Peyer's patch (tissue), 4 donors: ENCODE results near the gene TSC22D3. TPM values are rescaled to one million over a fixed set of nuclear protein-coding genes. Genes with fewer than 3 reads are reported as not detected.
"Not testable (repeated sequence)": the region's sequence is repeated elsewhere in the genome, so short reads cannot be mapped to it uniquely, and the experiment has no call there.

Source experiments
- DNase-seq, 3 donors: peaks; one replicate each; pipeline ENCODE4 v3.0.0-alpha.2; 2017 to 2019
- H3K27ac ChIP-seq, 4 donors: fragments of 200-600 bp; sonication (generic); one replicate each; pipeline ENCODE4 v1.5.1; 2016 to 2019
- H3K27me3 ChIP-seq, 2 donors: fragments of 200-600 bp; sonication (generic); one replicate each; pipeline ENCODE4 v1.5.1; 2019
- H3K36me3 ChIP-seq, 3 donors: fragments of 200-600 bp; sonication (generic); one replicate each; pipeline ENCODE4 v1.5.1; 2016 to 2019
- H3K4me1 ChIP-seq, 4 donors: fragments of 200-600 bp; sonication (generic); one replicate each; pipeline ENCODE4 v1.5.1; 2016 to 2019
- H3K4me3 ChIP-seq, 4 donors: fragments of 200-600 bp; sonication (generic); 1 replicate in 3 of 4; 2 replicates in 1 of 4; pipeline ENCODE4 v1.5.1; 2016 to 2019; ENCODE audit warnings: mild to moderate bottlenecking in 1 of 4
- H3K9me3 ChIP-seq, 4 donors: fragments of 200-600 bp; sonication (generic); one replicate each; pipeline ENCODE4 v1.5.1; 2016 to 2019; ENCODE audit warnings: mild to moderate bottlenecking in 1 of 4
- POLR2A ChIP-seq, 2 donors: fragments of 450-650 bp; IDR thresholded peaks; one replicate each; pipeline ENCODE4 v1.5.1; 2017; ENCODE audit warnings: antibody characterized with exemption in 2 of 2, mild to moderate bottlenecking in 2 of 2, moderate library complexity in 2 of 2
- total RNA-seq, 4 donors: library from RNA; depleted of rRNA; stranded (reverse); fragments of >200 nt; gene quantifications; one replicate each; pipeline ENCODE4 v1.1.0, GENCODE V29; 2016
- TF ChIP-seq, protein P1 (sequence below), 6 experiments: fragments of 450-650 bp in 4 of 6; fragments of 200-600 bp in 2 of 6; sonication (generic) in 1 of 6; IDR thresholded peaks; one replicate each; pipeline ENCODE4 v1.5.1; 2017 to 2019; ENCODE audit warnings: antibody characterized with exemption in 6 of 6, mild to moderate bottlenecking in 3 of 6, moderate library complexity in 1 of 6

The TSC22D3 gene
- total RNA-seq, 4 donors from 2014 or later, result 185 to 1,146 (median 313) TPM

DNA sequence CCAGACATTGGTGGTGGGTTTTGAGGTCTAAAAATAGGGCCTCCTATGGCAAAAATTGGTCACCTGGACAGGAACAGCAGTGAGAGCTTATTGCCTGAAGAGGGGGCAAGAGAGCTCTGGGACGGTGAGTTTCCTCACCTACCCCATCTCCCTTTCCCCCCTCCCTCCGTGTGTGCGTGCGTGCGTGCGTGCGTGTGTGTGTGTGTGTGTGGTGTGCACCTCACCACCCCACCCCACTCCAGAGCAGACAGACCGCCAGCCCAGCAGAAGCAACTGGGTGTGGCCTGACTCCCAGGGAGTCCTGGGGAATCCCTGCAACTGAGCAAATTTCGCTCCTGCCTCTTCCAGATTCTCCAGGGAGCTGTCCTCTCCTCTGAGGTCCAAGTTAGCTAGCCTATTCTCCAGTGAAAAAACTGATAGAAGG, 102.6 kb downstream of the TSC22D3 start:
- Histone ChIP-seq H3K9me3 (no peaks in the 10 kb centered on the region), H3K27me3 (no peaks in the 10 kb centered on the region), H3K36me3 (no peaks in the 10 kb centered on the region), H3K27ac (peak overlapping the region; percentile 90 to 98 (median 92)), H3K4me1 (peaks cover 0 to 16% (median 2%) of the 10 kb centered on the region in 4 donors), H3K4me3 (peak overlapping the region in 1 of 4 donors; percentile 2)
- peak; percentile 81 to 94 (median 86) for DNase-seq
- TF ChIP-seq, protein P1, sequence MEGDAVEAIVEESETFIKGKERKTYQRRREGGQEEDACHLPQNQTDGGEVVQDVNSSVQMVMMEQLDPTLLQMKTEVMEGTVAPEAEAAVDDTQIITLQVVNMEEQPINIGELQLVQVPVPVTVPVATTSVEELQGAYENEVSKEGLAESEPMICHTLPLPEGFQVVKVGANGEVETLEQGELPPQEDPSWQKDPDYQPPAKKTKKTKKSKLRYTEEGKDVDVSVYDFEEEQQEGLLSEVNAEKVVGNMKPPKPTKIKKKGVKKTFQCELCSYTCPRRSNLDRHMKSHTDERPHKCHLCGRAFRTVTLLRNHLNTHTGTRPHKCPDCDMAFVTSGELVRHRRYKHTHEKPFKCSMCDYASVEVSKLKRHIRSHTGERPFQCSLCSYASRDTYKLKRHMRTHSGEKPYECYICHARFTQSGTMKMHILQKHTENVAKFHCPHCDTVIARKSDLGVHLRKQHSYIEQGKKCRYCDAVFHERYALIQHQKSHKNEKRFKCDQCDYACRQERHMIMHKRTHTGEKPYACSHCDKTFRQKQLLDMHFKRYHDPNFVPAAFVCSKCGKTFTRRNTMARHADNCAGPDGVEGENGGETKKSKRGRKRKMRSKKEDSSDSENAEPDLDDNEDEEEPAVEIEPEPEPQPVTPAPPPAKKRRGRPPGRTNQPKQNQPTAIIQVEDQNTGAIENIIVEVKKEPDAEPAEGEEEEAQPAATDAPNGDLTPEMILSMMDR (IDR thresholded peaks at IDR 0.05), result peak; percentile 51 to 84 (median 74)
- TF ChIP-seq POLR2A (IDR thresholded peaks at IDR 0.05), result peak in 1 of 2 donors; percentile 47

- DNase-seq, H3K9me3 ChIP-seq, H3K4me1 ChIP-seq, H3K27ac ChIP-seq, H3K27me3 ChIP-seq, H3K4me3 ChIP-seq, H3K36me3 ChIP-seq: not testable (repeated sequence)
Observed at GRCh38 chrX:107671256-107671655, 104.3 kb downstream of the TSC22D3 start.

GRCh38 chrX:107669885-107670628, 105.5 kb downstream of the TSC22D3 start:
- H3K4me3 ChIP-seq, result no peak overlapping the region

GRCh38 chrX:107669261-107669660, 106.3 kb downstream of the TSC22D3 start:
- TF ChIP-seq, protein P1 (IDR thresholded peaks at IDR 0.05), result no peak
- TF ChIP-seq POLR2A (IDR thresholded peaks at IDR 0.05), result no peak
- no peaks in the 10 kb centered on the region for H3K36me3 ChIP-seq
- no peak overlapping the region for H3K27ac ChIP-seq
- DNase-seq, result no peak
- H3K4me3 ChIP-seq, result no peak overlapping the region
- peaks cover 0 to 8% (median 0%) of the 10 kb centered on the region in 4 donors for H3K4me1 ChIP-seq
- H3K9me3 ChIP-seq, result no peaks in the 10 kb centered on the region
- H3K27me3 ChIP-seq, result no peaks in the 10 kb centered on the region

More at GRCh38 chrX:107669885-107670628, 105.5 kb downstream of the TSC22D3 start:
- H3K9me3 ChIP-seq, result no peaks in the 10 kb centered on the region
- no peak for DNase-seq
- no peak overlapping the region for H3K27ac ChIP-seq
- TF ChIP-seq, protein P1 (IDR thresholded peaks at IDR 0.05), result no peak
- TF ChIP-seq POLR2A (IDR thresholded peaks at IDR 0.05), result no peak
- H3K27me3 ChIP-seq, result no peaks in the 10 kb centered on the region
- no peaks in the 10 kb centered on the region for H3K36me3 ChIP-seq
- peaks cover 0 to 8% (median 0%) of the 10 kb centered on the region in 4 donors for H3K4me1 ChIP-seq

- H3K4me1 ChIP-seq, DNase-seq, H3K9me3 ChIP-seq, H3K36me3 ChIP-seq, H3K27ac ChIP-seq, H3K27me3 ChIP-seq, H3K4me3 ChIP-seq: not testable (repeated sequence)
Observed at GRCh38 chrX:107668710-107669109, 106.9 kb downstream of the TSC22D3 start.

DNA sequence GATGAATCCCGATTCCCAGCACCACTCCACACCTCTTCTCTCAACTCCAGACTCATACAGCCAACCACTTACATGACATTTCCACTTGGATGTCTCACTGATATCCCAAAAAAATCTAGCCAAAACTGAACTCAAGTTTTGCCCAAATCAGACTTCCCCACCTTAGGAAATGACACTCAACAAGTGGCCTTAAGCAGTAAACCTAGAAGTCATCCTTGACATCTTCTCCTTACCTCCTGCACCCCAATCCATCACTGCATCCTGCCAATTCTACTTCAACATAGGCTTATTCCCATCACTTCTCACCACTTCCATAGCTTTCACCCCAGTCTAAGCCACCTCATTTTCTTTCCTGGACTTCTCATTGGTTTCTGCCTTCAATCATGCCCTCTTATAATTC, 108.2 kb downstream of the TSC22D3 start:
- H3K27me3 ChIP-seq, result no peaks in the 10 kb centered on the region
- TF ChIP-seq, protein P1 (IDR thresholded peaks at IDR 0.05), result no peak
- no peak for TF ChIP-seq POLR2A (IDR thresholded peaks at IDR 0.05)
- H3K27ac ChIP-seq, result no peak overlapping the region
- no peaks in the 10 kb centered on the region for H3K4me1 ChIP-seq
- H3K4me3 ChIP-seq, result no peak overlapping the region
- DNase-seq, result no peak
- H3K36me3 ChIP-seq, result no peaks in the 10 kb centered on the region
- no peaks in the 10 kb centered on the region for H3K9me3 ChIP-seq
